Smooth muscle cell (in vitro differentiated cells): ENCODE results near the gene UGT1A6. TPM values are rescaled to one million over a fixed set of nuclear protein-coding genes. Genes with fewer than 3 reads are reported as not detected.

ENCODE experiments used
- DNase-seq: peaks from one replicate; lab custom pipeline; 2025; ENCODE audit not compliant: unreplicated experiment; lab: John Stamatoyannopoulos, UW
- H2AFZ ChIP-seq: fragments of 200-600 bp; sonication (generic); 2 replicates; pipeline ENCODE4 v1.6.0; 2016; ENCODE audit warnings: antibody characterized with exemption, low read depth, mild to moderate bottlenecking
- H3F3A ChIP-seq: fragments of 200-600 bp; sonication (generic); 2 replicates; pipeline ENCODE4 v1.6.0; 2017; ENCODE audit warnings: antibody characterized with exemption, low read depth
- H3K27ac ChIP-seq: fragments of 200-600 bp; sonication (generic); 2 replicates; pipeline ENCODE4 v1.5.1; 2016; ENCODE audit warnings: low read depth, mild to moderate bottlenecking
- H3K27me3 ChIP-seq: fragments of 200-600 bp; sonication (generic); 2 replicates; pipeline ENCODE4 v1.6.1; 2016; ENCODE audit warnings: low read depth, mild to moderate bottlenecking
- H3K36me3 ChIP-seq: fragments of 200-600 bp; sonication (generic); 2 replicates; pipeline ENCODE4 v1.5.1; 2016; ENCODE audit warnings: low read depth
- H3K4me1 ChIP-seq: fragments of 200-600 bp; sonication (generic); 2 replicates; pipeline ENCODE4 v1.5.1; 2016; ENCODE audit warnings: low read depth
- H3K4me2 ChIP-seq: fragments of 200-600 bp; sonication (generic); 2 replicates; pipeline ENCODE4 v1.6.0; 2016; ENCODE audit warnings: mild to moderate bottlenecking
- H3K4me3 ChIP-seq: fragments of 200-600 bp; sonication (generic); 2 replicates; pipeline ENCODE4 v1.5.1; 2016; ENCODE audit warnings: mild to moderate bottlenecking
- H3K79me2 ChIP-seq: fragments of 200-600 bp; sonication (generic); 2 replicates; pipeline ENCODE4 v1.6.0; 2016; ENCODE audit warnings: low read depth, mild to moderate bottlenecking
- H3K9ac ChIP-seq: fragments of 200-600 bp; sonication (generic); 2 replicates; pipeline ENCODE4 v1.6.0; 2016; ENCODE audit warnings: low read depth
- H3K9me3 ChIP-seq: fragments of 200-600 bp; sonication (generic); replicated peaks from 2 replicates; pipeline ENCODE4 v1.5.1; 2016; ENCODE audit warnings: low read depth
- H4K20me1 ChIP-seq: fragments of 200-600 bp; sonication (generic); 2 replicates; pipeline ENCODE4 v1.6.0; 2016; ENCODE audit warnings: low read depth
- CTCF ChIP-seq: fragments of 200-600 bp; sonication (generic); IDR thresholded peaks from 2 replicates; pipeline ENCODE4 v1.5.1; 2017; ENCODE audit warnings: borderline replicate concordance, mild to moderate bottlenecking, antibody characterized with exemption; ENCODE audit not compliant: insufficient read depth, poor library complexity, severe bottlenecking
- WGBS: methylation state at CpG from one replicate; pipeline ENCODE4 v1.1.7; 2016; ENCODE audit warnings: low lambda C conversion rate; 5-methylcytosine and 5-hydroxymethylcytosine counted together
- polyA plus RNA-seq: library from polyadenylated mRNA; unstranded; fragments of >200 nt; fragmentation: Nextera tagmentation; extraction: Ambion mirVana; gene quantifications from 2 replicates; pipeline ENCODE4 v1.2.1, GENCODE V29; 2016
- total RNA-seq: library from RNA; depleted of rRNA; stranded (reverse); fragments of >200 nt; gene quantifications from 2 replicates; pipeline ENCODE4 v1.2.3, GENCODE V29; 2014

UGT1A6 gene
- total and polyA plus RNA-seq, 2 experiments from 2014 or later = 0.63 TPM; not detected in 1

- H3K9ac ChIP-seq = no peak overlapping the region
- no peak overlapping the region for H3K4me3 ChIP-seq
- H3K79me2 ChIP-seq = no peaks in the 10 kb centered on the region
- H3F3A ChIP-seq = no peaks in the 10 kb centered on the region
- no peak overlapping the region for H2AFZ ChIP-seq
- no peak overlapping the region for H3K4me2 ChIP-seq
- no peaks in the 10 kb centered on the region for H3K27me3 ChIP-seq
- no peak for DNase-seq
- no peaks in the 10 kb centered on the region for H4K20me1 ChIP-seq
- H3K4me1 ChIP-seq = no peaks in the 10 kb centered on the region
- WGBS = 77% methylated on average over 2 of the region's 2 CpGs
- H3K9me3 ChIP-seq = no peaks in the 10 kb centered on the region
- no peak for TF ChIP-seq CTCF
- no peak overlapping the region for H3K27ac ChIP-seq
- no peaks in the 10 kb centered on the region for H3K36me3 ChIP-seq
These were observed 110.7 kb downstream of the UGT1A6 start for GRCh38 chr2:233803292-233803911.

GRCh38 chr2:233803994-233804393 is 111.3 kb downstream of the UGT1A6 start:
- Histone ChIP-seq H3K4me1 (no peaks in the 10 kb centered on the region), H3K36me3 (no peaks in the 10 kb centered on the region), H3K27ac (no peak overlapping the region), H3K27me3 (no peaks in the 10 kb centered on the region), H4K20me1 (no peaks in the 10 kb centered on the region), H3K9ac (no peak overlapping the region), H3K9me3 (no peaks in the 10 kb centered on the region), H2AFZ (no peak overlapping the region), H3K79me2 (no peaks in the 10 kb centered on the region), H3F3A (no peaks in the 10 kb centered on the region), H3K4me3 (no peak overlapping the region), H3K4me2 (no peak overlapping the region)
- 70% methylated on average over 8 of the region's 8 CpGs for WGBS
- no peak for DNase-seq
- no peak for TF ChIP-seq CTCF

- no peak overlapping the region for H3K4me2 ChIP-seq
- H3K9me3 ChIP-seq = no peaks in the 10 kb centered on the region
- H4K20me1 ChIP-seq = no peaks in the 10 kb centered on the region
- no peaks in the 10 kb centered on the region for H3K36me3 ChIP-seq
- no peak overlapping the region for H3K4me3 ChIP-seq
- 71% methylated on average over 12 of the region's 12 CpGs for WGBS
- no peaks in the 10 kb centered on the region for H3F3A ChIP-seq
- H3K4me1 ChIP-seq = no peaks in the 10 kb centered on the region
- no peaks in the 10 kb centered on the region for H3K27me3 ChIP-seq
- no peaks in the 10 kb centered on the region for H3K79me2 ChIP-seq
- no peak overlapping the region for H3K27ac ChIP-seq
- no peak for TF ChIP-seq CTCF
- no peak overlapping the region for H2AFZ ChIP-seq
- no peak for DNase-seq
- H3K9ac ChIP-seq = no peak overlapping the region
These were observed 114.7 kb downstream of the UGT1A6 start for GRCh38 chr2:233807215-233807865.
